Psoas muscle (tissue), 8 donors: ENCODE data around the gene MAP3K4. TPM values are rescaled to one million over a fixed set of nuclear protein-coding genes. Genes with fewer than 3 reads are reported as not detected.

Source experiments
- ATAC-seq, 4 donors: fragments of 200-7000 bp; cut with Tn5 transposase; one replicate each; pipeline ENCODE4 v1.9.1; 2020; ENCODE audit warnings: moderate library complexity in 3 of 4, mild to moderate bottlenecking in 2 of 4
- DNase-seq, 2 donors: peaks; one replicate each; pipeline ENCODE4 v3.0.0-alpha.2; 2020
- H3K27ac ChIP-seq: fragments of 200-600 bp; one replicate; pipeline ENCODE4 v1.8.0; 2022
- H3K27me3 ChIP-seq, 3 donors: fragments of 200-600 bp in 1 of 3; one replicate each; pipeline versions ENCODE4 v1.6.1 to v1.8.0; 2013 to 2022; ENCODE audit warnings: low read length in 2 of 3, mild to moderate bottlenecking in 2 of 3, moderate library complexity in 1 of 3; ENCODE audit not compliant: insufficient read depth in 3 of 3
- H3K36me3 ChIP-seq, 2 donors: fragments of 200-600 bp in 1 of 2; one replicate each; pipeline versions ENCODE4 v1.6.1 to v1.8.0; 2013 to 2022; ENCODE audit warnings: low read depth in 1 of 2, mild to moderate bottlenecking in 1 of 2, moderate library complexity in 1 of 2; ENCODE audit not compliant: insufficient read depth in 1 of 2
- H3K4me1 ChIP-seq: fragments of 200-600 bp; one replicate; pipeline ENCODE4 v1.8.0; 2022
- H3K4me3 ChIP-seq: fragments of 200-600 bp; one replicate; pipeline ENCODE4 v1.8.0; 2022; ENCODE audit warnings: mild to moderate bottlenecking
- H3K9me3 ChIP-seq: fragments of 200-600 bp; one replicate; pipeline ENCODE4 v1.8.0; 2022
- CTCF ChIP-seq: fragments of 200-600 bp; IDR thresholded peaks from one replicate; pipeline ENCODE4 v1.8.0; 2022; ENCODE audit warnings: antibody characterized with exemption
- WGBS, 3 donors: extraction: QIAGEN DNeasy Blood & Tissue Kit; methylation state at CpG; one replicate each; pipeline versions ENCODE4 v1.1.6 to v1.1.7; 2013; 5-methylcytosine and 5-hydroxymethylcytosine counted together
- intact Hi-C, 2 donors: fragments of 100-400 bp; cut with DNase I; formaldehyde crosslinking; loops; one replicate each; pipeline versions ENCODE4 v1.11.0 to v1.14.2; 2022
- polyA plus RNA-seq, 3 donors: library from polyadenylated mRNA; stranded (reverse); fragments of 200-250 nt; gene quantifications; one replicate each; pipeline ENCODE4 v1.2.3, GENCODE V29; 2013
- total RNA-seq, 4 donors: library from RNA; stranded (reverse); fragmentation: NEBNext Ultra II Directional in 2 of 4; extraction: Animal tissue kit (Norgen Biotek cat#: 25700) in 2 of 4; gene quantifications; one replicate each; pipeline versions ENCODE4 v1.2.1 to v1.2.4, GENCODE V29; 2021 to 2023
- donor health status: healthy with polysubstance abuse.
- donor health status: DM: no; HTN: no; CAD: no; lungs with moderate emphysema.
- donor health status: Bipolar disorder and iron deficiency.
- donor health status: healthy.
- donor health status: DM: yes; HTN: yes; CAD: no.
- donor health status: DM: no; HTN: no; CAD: no.
- donor health status: DM: no; HTN: no; CAD: no.
- donor health status: DM: yes; HTN: yes; CAD: no.

MAP3K4 gene
- total and polyA plus RNA-seq, 7 donors, result 13.5 to 45.8 (median 19.4) TPM

GRCh38 chr6:161127071-161127740, 135.6 kb downstream of the MAP3K4 start:
- intact Hi-C loops, result no loop called here
- H3K9me3 ChIP-seq, result peaks cover 15% of the 10 kb centered on the region
- no peak for TF ChIP-seq CTCF
- no peaks in the 10 kb centered on the region for H3K4me1 ChIP-seq
- no peaks in the 10 kb centered on the region for H3K27me3 ChIP-seq
- no peak overlapping the region for H3K4me3 ChIP-seq
- H3K36me3 ChIP-seq, result peaks cover 0 to 22% of the 10 kb centered on the region in 2 donors
- H3K27ac ChIP-seq, result no peak overlapping the region
- 97 to 98% (median 97%) methylated on average over 7 of the region's 7 CpGs for WGBS, 3 donors
- no peak for DNase-seq
- ATAC-seq, result no peak

- no peaks in the 10 kb centered on the region for H3K27me3 ChIP-seq
- H3K36me3 ChIP-seq, result peaks cover 0 to 27% of the 10 kb centered on the region in 2 donors
- H3K27ac ChIP-seq, result no peak overlapping the region
- TF ChIP-seq CTCF, result no peak
- H3K4me3 ChIP-seq, result no peak overlapping the region
- 94 to 98% (median 97%) methylated on average over 2 of the region's 2 CpGs for WGBS, 3 donors
- no peaks in the 10 kb centered on the region for H3K4me1 ChIP-seq
- peaks cover 8% of the 10 kb centered on the region for H3K9me3 ChIP-seq
- intact Hi-C loops, result no loop called here
- DNase-seq (no peak), ATAC-seq (no peak)
Measured at GRCh38 chr6:161128230-161128629, 136.7 kb downstream of the MAP3K4 start.

- intact Hi-C loops, result no loop called here
- H3K27me3 ChIP-seq, result no peaks in the 10 kb centered on the region
- H3K36me3 ChIP-seq, result peaks cover 0 to 28% of the 10 kb centered on the region in 2 donors
- no peak for TF ChIP-seq CTCF
- H3K27ac ChIP-seq, result no peak overlapping the region
- no peaks in the 10 kb centered on the region for H3K4me1 ChIP-seq
- 87 to 94% (median 93%) methylated on average over 12 of the region's 12 CpGs for WGBS, 3 donors
- ATAC-seq (no peak), DNase-seq (no peak)
- H3K9me3 ChIP-seq, result peaks cover 3% of the 10 kb centered on the region
- no peak overlapping the region for H3K4me3 ChIP-seq
Measured at GRCh38 chr6:161128680-161129196, 137.2 kb downstream of the MAP3K4 start.

DNA sequence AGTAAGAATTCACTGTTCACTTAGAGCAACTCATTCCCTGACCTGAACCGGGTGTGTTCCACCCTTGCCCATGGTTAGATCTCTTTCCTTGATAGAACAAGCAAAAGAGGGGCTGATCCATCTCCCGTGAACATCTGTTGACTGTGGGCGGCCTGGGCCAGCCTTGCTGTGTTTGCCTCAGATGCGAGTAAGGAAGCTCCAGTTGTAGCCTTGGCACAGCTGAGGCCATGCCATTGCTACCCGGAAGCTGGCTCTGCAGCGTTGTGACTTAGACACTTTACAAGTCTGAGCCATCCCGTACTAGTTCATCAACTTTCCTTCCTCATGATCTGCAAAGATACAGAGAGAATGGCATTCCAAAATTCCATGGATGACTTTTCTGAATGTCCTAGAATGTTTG, 139.0 kb downstream of the MAP3K4 start:
- DNase-seq, result no peak
- intact Hi-C loops, result no loop called here
- WGBS, 3 donors, result 86 to 88% (median 87%) methylated on average over 7 of the region's 7 CpGs
- TF ChIP-seq CTCF, result no peak
- H3K36me3 ChIP-seq, result peaks cover 0 to 41% of the 10 kb centered on the region in 2 donors
- H3K9me3 ChIP-seq, result no peaks in the 10 kb centered on the region
- no peaks in the 10 kb centered on the region for H3K4me1 ChIP-seq
- no peak overlapping the region for H3K27ac ChIP-seq
- no peak overlapping the region for H3K4me3 ChIP-seq
- no peaks in the 10 kb centered on the region for H3K27me3 ChIP-seq
- no peak for ATAC-seq
